H1 (cell line): ENCODE measurements around the gene RFXANK. TPM values are rescaled to one million over a fixed set of nuclear protein-coding genes. Genes with fewer than 3 reads are reported as not detected.
A peak's percentile ranks its signal among the peaks of the same experiment; 100 is the strongest.

Source experiments
- CTCF ChIA-PET: fragments of 300-600 bp; sonication (Branson Sonifier 250); formaldehyde crosslinking; loops from one replicate; lab custom pipeline; 2021; ENCODE audit not compliant: partially characterized antibody; lab: Charles Lee
- POLR2A ChIA-PET: fragments of 300-600 bp; sonication (Branson Sonifier 250); formaldehyde crosslinking; loops from one replicate; lab custom pipeline; 2021; ENCODE audit warnings: inconsistent platforms; ENCODE audit not compliant: partially characterized antibody; lab: Charles Lee
- DNase-seq, 2 experiments: peaks; one replicate each; pipeline versions ENCODE4 v3.0.0 to v3.0.0-alpha.2; 2010 to 2022; ENCODE audit warnings: low spot score in 2 of 2, low read depth in 1 of 2, mixed read lengths in 1 of 2
- FAIRE-seq: peaks from 2 replicates; lab custom pipeline; 2011; peaks lifted over from hg19 to GRCh38; lab: Jason Lieb, UNC
- H2AFZ ChIP-seq: 2 replicates; pipeline ENCODE4 v1.8.1; 2012; ENCODE audit warnings: low read length, inconsistent platforms
- H2AK5ac ChIP-seq: 2 replicates; pipeline ENCODE4 v1.6.1; 2013; ENCODE audit warnings: low read depth, low read length
- H2BK120ac ChIP-seq: replicated peaks from 2 replicates; pipeline ENCODE3; 2013; ENCODE audit warnings: low read depth, low read length, inconsistent platforms
- H2BK12ac ChIP-seq: 2 replicates; pipeline ENCODE4 v1.6.1; 2013; ENCODE audit warnings: low read depth, low read length
- H2BK15ac ChIP-seq: 2 replicates; pipeline ENCODE4 v1.6.1; 2013; ENCODE audit warnings: low read length
- H2BK20ac ChIP-seq: 2 replicates; pipeline ENCODE4 v1.6.1; 2013; ENCODE audit warnings: low read length
- H2BK5ac ChIP-seq: 2 replicates; pipeline ENCODE4 v1.6.1; 2013; ENCODE audit warnings: low read depth, low read length
- H3K14ac ChIP-seq: 2 replicates; pipeline ENCODE4 v1.6.1; 2013; ENCODE audit warnings: inconsistent platforms; ENCODE audit not compliant: insufficient read length
- H3K18ac ChIP-seq: 2 replicates; pipeline ENCODE4 v1.6.1; 2013; ENCODE audit warnings: low read length; ENCODE audit errors: extremely low read depth
- H3K23ac ChIP-seq: 2 replicates; pipeline ENCODE4 v1.6.1; 2013; ENCODE audit warnings: inconsistent platforms; ENCODE audit not compliant: insufficient read length
- H3K23me2 ChIP-seq: 2 replicates; pipeline ENCODE4 v1.6.1; 2013; ENCODE audit warnings: low read depth, low read length
- H3K27ac ChIP-seq: 2 replicates; pipeline ENCODE4 v1.6.1; 2011; ENCODE audit warnings: low read depth, low read length, inconsistent platforms
- H3K27me3 ChIP-seq, 4 experiments: replicated peaks in 1 of 4; 1 replicate in 1 of 4; 2 replicates in 3 of 4; pipeline versions ENCODE4 v1.6.1 to v1.8.1; 2011 to 2013; ENCODE audit warnings: low read length in 3 of 4, mild to moderate bottlenecking in 3 of 4, inconsistent platforms in 2 of 4, mixed read lengths in 2 of 4, moderate library complexity in 1 of 4; ENCODE audit not compliant: control insufficient read depth in 3 of 4, insufficient read depth in 3 of 4; ENCODE audit errors: extremely low read depth in 1 of 4
- H3K36me3 ChIP-seq, 4 experiments: 2 replicates each; pipeline versions ENCODE4 v1.6.1 to v1.8.1; 2011 to 2013; ENCODE audit warnings: mild to moderate bottlenecking in 4 of 4, low read length in 3 of 4, moderate library complexity in 2 of 4, control low read depth in 1 of 4, inconsistent platforms in 1 of 4; ENCODE audit not compliant: insufficient read depth in 4 of 4, control insufficient read depth in 2 of 4
- H3K4ac ChIP-seq: replicated peaks from 2 replicates; pipeline ENCODE3; 2013; ENCODE audit warnings: low read length, low read depth, mixed read lengths, inconsistent platforms; ENCODE audit not compliant: insufficient read length
- H3K4me1 ChIP-seq, 4 experiments: replicated peaks in 1 of 4; 1 replicate in 1 of 4; 2 replicates in 3 of 4; pipeline versions ENCODE4 v1.6.1 to v1.8.1; 2011 to 2013; ENCODE audit warnings: low read length in 3 of 4, inconsistent platforms in 2 of 4, mixed read lengths in 1 of 4; ENCODE audit not compliant: insufficient read depth in 4 of 4, control insufficient read depth in 3 of 4
- H3K4me2 ChIP-seq, 2 experiments: 2 replicates each; pipeline versions ENCODE4 v1.6.1 to v1.8.1; 2011 to 2013; ENCODE audit warnings: low read depth in 2 of 2, low read length in 2 of 2, control low read depth in 1 of 2, inconsistent platforms in 1 of 2, mild to moderate bottlenecking in 1 of 2; ENCODE audit not compliant: insufficient read depth in 1 of 2
- H3K4me3 ChIP-seq, 4 experiments: fragments of 200-600, 300-600 bp in 1 of 4; sonication (generic), shearing (Covaris generic), sonication (Bioruptor Twin) in 1 of 4; 2 replicates each; pipeline versions ENCODE4 v1.5.1 to v1.8.1; 2011 to 2016; ENCODE audit warnings: low read length in 4 of 4, low read depth in 3 of 4, control low read depth in 2 of 4, inconsistent platforms in 2 of 4, mild to moderate bottlenecking in 2 of 4, mixed read lengths in 1 of 4, moderate library complexity in 1 of 4; ENCODE audit not compliant: insufficient read depth in 2 of 4; ENCODE audit errors: extremely low read depth in 1 of 4
- H3K56ac ChIP-seq: replicated peaks from 2 replicates; pipeline ENCODE3; 2013; ENCODE audit warnings: low read depth, mild to moderate bottlenecking, mixed read lengths, low read length, inconsistent platforms; ENCODE audit not compliant: insufficient read length
- H3K79me1 ChIP-seq: 2 replicates; pipeline ENCODE4 v1.6.1; 2013; ENCODE audit warnings: low read depth, low read length, control low read depth
- H3K79me2 ChIP-seq, 2 experiments: 2 replicates each; pipeline versions ENCODE4 v1.6.1 to v1.8.1; 2012 to 2013; ENCODE audit warnings: low read length in 2 of 2, mild to moderate bottlenecking in 2 of 2, inconsistent platforms in 1 of 2; ENCODE audit not compliant: insufficient read depth in 2 of 2, control insufficient read depth in 1 of 2
- H3K9ac ChIP-seq, 4 experiments: replicated peaks in 1 of 4; 1 replicate in 1 of 4; 2 replicates in 3 of 4; pipeline versions ENCODE4 v1.6.1 to v1.8.1; 2011 to 2013; ENCODE audit warnings: low read depth in 3 of 4, low read length in 3 of 4, control low read depth in 2 of 4, mild to moderate bottlenecking in 2 of 4, moderate library complexity in 2 of 4, inconsistent platforms in 1 of 4; ENCODE audit errors: extremely low read depth in 1 of 4
- H3K9me3 ChIP-seq, 2 experiments: 2 replicates each; pipeline versions ENCODE4 v1.6.1 to v1.8.1; 2012 to 2013; ENCODE audit warnings: mild to moderate bottlenecking in 2 of 2, moderate library complexity in 2 of 2, control low read depth in 1 of 2, inconsistent platforms in 1 of 2, low read depth in 1 of 2, low read length in 1 of 2, mixed read lengths in 1 of 2; ENCODE audit not compliant: insufficient read depth in 2 of 2
- H4K20me1 ChIP-seq, 2 experiments: replicated peaks in 1 of 2; 2 replicates each; pipeline versions ENCODE3 to v1.8.1; 2011 to 2013; ENCODE audit warnings: inconsistent platforms in 2 of 2, low read length in 2 of 2, mild to moderate bottlenecking in 1 of 2; ENCODE audit not compliant: insufficient read depth in 2 of 2, control insufficient read depth in 1 of 2
- H4K5ac ChIP-seq: 2 replicates; pipeline ENCODE4 v1.6.1; 2013; ENCODE audit warnings: low read length, low read depth, mixed read lengths, inconsistent platforms; ENCODE audit not compliant: insufficient read length
- H4K8ac ChIP-seq: 2 replicates; pipeline ENCODE4 v1.8.0; 2013; ENCODE audit warnings: mild to moderate bottlenecking, moderate library complexity, low read length, inconsistent platforms; ENCODE audit not compliant: insufficient read depth; ENCODE audit errors: extremely low read depth
- H4K91ac ChIP-seq: replicated peaks from 2 replicates; pipeline ENCODE3; 2013; ENCODE audit warnings: low read length, mixed read lengths, inconsistent platforms; ENCODE audit not compliant: insufficient read length
- JUND ChIP-seq: IDR thresholded peaks from 2 replicates; pipeline ENCODE4 v1.6.1; 2011; ENCODE audit warnings: mild to moderate bottlenecking, improper control_type of control experiment, low read length
- WGBS, 2 experiments: shearing (Covaris generic) in 1 of 2; methylation state at CpG; one replicate each; pipeline versions ENCODE4 v1.1.6 to v1.1.7; 2013 to 2015; ENCODE audit warnings: low lambda C conversion rate in 2 of 2, mixed read lengths in 2 of 2, inconsistent platforms in 1 of 2, low coverage in 1 of 2, missing lambda C conversion rate in 1 of 2; ENCODE audit not compliant: insufficient replicate concordance in 2 of 2, insufficient coverage in 1 of 2, insufficient read length in 1 of 2; ENCODE audit errors: extremely low coverage in 1 of 2, missing lambda C conversion rate in 1 of 2; 5-methylcytosine and 5-hydroxymethylcytosine counted together
- polyA plus RNA-seq, 7 experiments: library from polyadenylated mRNA; depleted of rRNA in 3 of 7; stranded (reverse) in 5 of 7; unstranded in 2 of 7; fragments of >200 nt in 5 of 7; fragments of 200-250 nt in 2 of 7; gene quantifications; 1 replicate in 5 of 7; 2 replicates in 1 of 7; 4 replicates in 1 of 7; pipeline versions ENCODE4 v1.2.1 to v1.2.3, GENCODE V29; 2011 to 2013; ENCODE audit warnings: missing spikeins in 2 of 7, mixed read lengths in 2 of 7
- total RNA-seq: library from RNA; stranded (reverse); fragmentation: NEBNext Ultra II Directional; extraction: Animal tissue kit (Norgen Biotek cat#: 25700); gene quantifications from 2 replicates; pipeline ENCODE4 v1.2.1, GENCODE V29; 2021

The RFXANK gene
- total and polyA plus RNA-seq, 2 of the 8 experiments (the other 6 are each of a cell fraction or from before 2014, with no cell fraction given) = 72.9 to 87.5 TPM

DNA sequence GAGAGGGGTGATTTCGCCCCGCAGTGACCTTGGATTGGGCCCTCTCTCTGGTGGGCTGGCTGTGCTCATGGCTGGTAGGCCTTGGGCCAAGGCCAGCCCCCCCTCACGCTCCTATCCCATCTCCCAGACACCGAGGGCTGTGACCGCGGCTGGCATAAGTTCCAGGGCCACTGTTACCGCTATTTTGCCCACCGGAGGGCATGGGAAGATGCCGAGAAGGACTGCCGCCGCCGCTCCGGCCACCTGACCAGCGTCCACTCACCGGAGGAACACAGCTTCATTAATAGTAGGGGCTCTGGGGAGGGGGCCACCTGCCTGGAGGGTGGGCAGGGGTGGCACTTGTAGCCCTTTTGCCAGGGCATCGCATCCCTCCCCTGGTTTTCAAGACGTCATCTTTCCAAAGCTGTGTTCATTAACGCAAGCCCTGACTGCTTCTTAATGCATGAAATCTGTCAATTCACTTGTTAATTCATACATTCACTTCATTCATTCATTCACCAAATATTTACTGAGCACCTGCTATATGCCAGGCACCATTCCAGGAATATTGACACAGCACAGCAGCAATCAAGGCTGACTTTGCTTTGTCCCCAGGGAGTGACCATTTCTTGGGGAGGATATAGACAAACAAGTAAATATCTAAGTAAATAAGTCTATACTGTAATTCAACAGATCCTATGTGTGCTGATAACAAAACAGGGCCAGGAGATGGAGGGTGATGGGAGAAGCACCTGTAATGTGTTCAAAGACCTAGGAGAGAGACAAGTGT, 46.3 kb downstream of the RFXANK start:
- Histone ChIP-seq H3K27me3 (no peaks in the 10 kb centered on the region; a peak in 2 of 7 replicates), H3K4me1 (no peaks in the 10 kb centered on the region), H3K23me2 (no peaks in the 10 kb centered on the region), H2AFZ (no peak overlapping the region), H2BK20ac (no peak overlapping the region), H3K4me2 (no peak overlapping the region), H4K91ac (no peak overlapping the region), H2BK120ac (no peak overlapping the region), H3K18ac (no peak overlapping the region), H3K23ac (no peak overlapping the region), H3K14ac (no peak overlapping the region), H4K5ac (no peak overlapping the region), H4K20me1 (no peaks in the 10 kb centered on the region), H3K79me1 (no peaks in the 10 kb centered on the region), H2BK5ac (no peak overlapping the region), H3K9ac (no peak overlapping the region), H3K36me3 (no peaks in the 10 kb centered on the region), H3K27ac (no peak overlapping the region), H4K8ac (peak overlapping the region; percentile 71; the same call in 1 of the 2 replicates), H3K79me2 (no peaks in the 10 kb centered on the region), H3K56ac (no peak overlapping the region), H2BK12ac (no peak overlapping the region), H2BK15ac (no peak overlapping the region), H2AK5ac (no peak overlapping the region), H3K4me3 (no peak overlapping the region), H3K4ac (no peak overlapping the region), H3K9me3 (peaks cover 7 to 13% of the 10 kb centered on the region in 2 experiments)
- no peak for TF ChIP-seq JUND
- DNase-seq = no peak
- ChIA-PET CTCF (no interaction called here), POLR2A (no interaction called here)
- FAIRE-seq = no peak
- WGBS, 2 experiments = 80% methylated on average over 18 of the region's 18 CpGs; no CpG with 5 or more reads in 1 of the 2 experiments
